Jurkat, Clone E6-1 (cell line): ENCODE results near the gene CD44.

Experiments used
- DNase-seq: peaks from one replicate; pipeline ENCODE4 v3.0.0-alpha.2; 2011; ENCODE audit warnings: low read depth, low spot score
- H3K4me3 ChIP-seq: 2 replicates; pipeline ENCODE4 v1.5.1; 2011; ENCODE audit warnings: mild to moderate bottlenecking, low read length, control low read depth, moderate library complexity

CD44 gene

GRCh38 chr11:35169112-35169511, 30.1 kb downstream of the CD44 start:
- no peak overlapping the region for H3K4me3 ChIP-seq
- DNase-seq: no peak

GRCh38 chr11:35169754-35170153, 30.8 kb downstream of the CD44 start:
- DNase-seq: no peak
- no peak overlapping the region for H3K4me3 ChIP-seq

- no peak for DNase-seq
Measured at GRCh38 chr11:35170503-35170902, 31.5 kb downstream of the CD44 start.

GRCh38 chr11:35171226-35171625, 32.3 kb downstream of the CD44 start:
- no peak overlapping the region for H3K4me3 ChIP-seq
- no peak for DNase-seq

More at GRCh38 chr11:35170503-35170902, 31.5 kb downstream of the CD44 start:
- no peak overlapping the region for H3K4me3 ChIP-seq

GRCh38 chr11:35173011-35173511, 34.1 kb downstream of the CD44 start:
- no peak overlapping the region for H3K4me3 ChIP-seq
- no peak for DNase-seq

GRCh38 chr11:35173616-35174566, 34.9 kb downstream of the CD44 start:
- DNase-seq: no peak

GRCh38 chr11:35174666-35175065, 35.7 kb downstream of the CD44 start:
- H3K4me3 ChIP-seq: no peak overlapping the region
- DNase-seq: no peak

More at GRCh38 chr11:35173616-35174566, 34.9 kb downstream of the CD44 start:
- H3K4me3 ChIP-seq: no peak overlapping the region

GRCh38 chr11:35177370-35177769, 38.4 kb downstream of the CD44 start:
- peak; percentile 89 for DNase-seq
- no peak overlapping the region for H3K4me3 ChIP-seq

GRCh38 chr11:35178067-35178805, 39.3 kb downstream of the CD44 start:
- no peak overlapping the region for H3K4me3 ChIP-seq
- DNase-seq: no peak

GRCh38 chr11:35178873-35179272, 39.9 kb downstream of the CD44 start:
- DNase-seq: no peak
- H3K4me3 ChIP-seq: no peak overlapping the region

GRCh38 chr11:35179466-35180135, 40.6 kb downstream of the CD44 start:
- DNase-seq: no peak
- no peak overlapping the region for H3K4me3 ChIP-seq

- H3K4me3 ChIP-seq: no peak overlapping the region
- DNase-seq: no peak
Measured at GRCh38 chr11:35180317-35181233, 41.6 kb downstream of the CD44 start.

- H3K4me3 ChIP-seq: no peak overlapping the region
- no peak for DNase-seq
Measured at GRCh38 chr11:35182317-35182939, 43.5 kb downstream of the CD44 start.

GRCh38 chr11:35183326-35183925, 44.5 kb downstream of the CD44 start:
- no peak for DNase-seq
- H3K4me3 ChIP-seq: no peak overlapping the region

- no peak for DNase-seq
Measured at GRCh38 chr11:35185696-35186095, 46.7 kb downstream of the CD44 start.

GRCh38 chr11:35187996-35188395, 49.0 kb downstream of the CD44 start:
- H3K4me3 ChIP-seq: no peak overlapping the region
- DNase-seq: no peak

More at GRCh38 chr11:35185696-35186095, 46.7 kb downstream of the CD44 start:
- no peak overlapping the region for H3K4me3 ChIP-seq

- H3K4me3 ChIP-seq: no peak overlapping the region
- no peak for DNase-seq
Measured at GRCh38 chr11:35190804-35191348, 51.9 kb downstream of the CD44 start.
